ENCODE measurements around the gene CALML6. TPM values are rescaled to one million over a fixed set of nuclear protein-coding genes. Genes with fewer than 3 reads are reported as not detected.
A peak's percentile ranks its signal among the peaks of the same experiment; 100 is the strongest.

CALML6 gene
- total RNA-seq, 4 donors from 2014 or later, result 0.57 TPM; not detected in 3

DNA sequence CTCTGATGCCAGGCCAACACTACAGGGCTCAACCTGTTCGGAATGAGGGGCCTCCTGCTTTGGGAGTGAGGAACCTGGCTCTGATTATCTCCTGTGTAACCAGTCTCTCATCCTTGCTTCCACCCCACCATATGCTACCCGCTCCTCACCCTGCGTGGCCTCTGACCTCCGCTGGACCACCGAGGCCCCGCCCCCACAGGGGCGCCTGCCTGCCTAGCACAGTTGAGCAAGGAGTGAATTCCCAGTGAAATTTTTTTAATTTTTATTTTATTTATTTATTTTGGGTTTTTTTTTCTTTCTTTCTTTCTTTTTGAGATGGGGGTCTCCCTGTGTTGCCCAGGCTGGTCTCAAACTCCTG lies 22.3 kb upstream of the CALML6 start:
- TF ChIP-seq, protein P1, sequence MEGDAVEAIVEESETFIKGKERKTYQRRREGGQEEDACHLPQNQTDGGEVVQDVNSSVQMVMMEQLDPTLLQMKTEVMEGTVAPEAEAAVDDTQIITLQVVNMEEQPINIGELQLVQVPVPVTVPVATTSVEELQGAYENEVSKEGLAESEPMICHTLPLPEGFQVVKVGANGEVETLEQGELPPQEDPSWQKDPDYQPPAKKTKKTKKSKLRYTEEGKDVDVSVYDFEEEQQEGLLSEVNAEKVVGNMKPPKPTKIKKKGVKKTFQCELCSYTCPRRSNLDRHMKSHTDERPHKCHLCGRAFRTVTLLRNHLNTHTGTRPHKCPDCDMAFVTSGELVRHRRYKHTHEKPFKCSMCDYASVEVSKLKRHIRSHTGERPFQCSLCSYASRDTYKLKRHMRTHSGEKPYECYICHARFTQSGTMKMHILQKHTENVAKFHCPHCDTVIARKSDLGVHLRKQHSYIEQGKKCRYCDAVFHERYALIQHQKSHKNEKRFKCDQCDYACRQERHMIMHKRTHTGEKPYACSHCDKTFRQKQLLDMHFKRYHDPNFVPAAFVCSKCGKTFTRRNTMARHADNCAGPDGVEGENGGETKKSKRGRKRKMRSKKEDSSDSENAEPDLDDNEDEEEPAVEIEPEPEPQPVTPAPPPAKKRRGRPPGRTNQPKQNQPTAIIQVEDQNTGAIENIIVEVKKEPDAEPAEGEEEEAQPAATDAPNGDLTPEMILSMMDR (IDR thresholded peaks at IDR 0.05), result no peak
- TF ChIP-seq POLR2A (IDR thresholded peaks at IDR 0.05), result no peak
- Histone ChIP-seq H3K9me3 (no peaks in the 10 kb centered on the region), H3K4me1 (peaks cover 29 to 72% (median 40%) of the 10 kb centered on the region in 3 donors), H3K27ac (peak overlapping the region; percentile 92 to 99 (median 99)), H3K4me3 (peak overlapping the region in 2 of 4 donors; percentile 83 to 95), H3K36me3 (no peaks in the 10 kb centered on the region), H3K27me3 (peaks cover 0 to 15% (median 0%) of the 10 kb centered on the region in 4 donors)
- no peak for DNase-seq
- WGBS, 2 donors, result 30 to 52% methylated on average over 6 to 7 of the region's 7 CpGs
- intact Hi-C loops (cut with DNase I), result loop anchor here (10.0 kb wide), 1 partner anchor 48 kb away; no protein-coding TSS in a partner anchor

DNA sequence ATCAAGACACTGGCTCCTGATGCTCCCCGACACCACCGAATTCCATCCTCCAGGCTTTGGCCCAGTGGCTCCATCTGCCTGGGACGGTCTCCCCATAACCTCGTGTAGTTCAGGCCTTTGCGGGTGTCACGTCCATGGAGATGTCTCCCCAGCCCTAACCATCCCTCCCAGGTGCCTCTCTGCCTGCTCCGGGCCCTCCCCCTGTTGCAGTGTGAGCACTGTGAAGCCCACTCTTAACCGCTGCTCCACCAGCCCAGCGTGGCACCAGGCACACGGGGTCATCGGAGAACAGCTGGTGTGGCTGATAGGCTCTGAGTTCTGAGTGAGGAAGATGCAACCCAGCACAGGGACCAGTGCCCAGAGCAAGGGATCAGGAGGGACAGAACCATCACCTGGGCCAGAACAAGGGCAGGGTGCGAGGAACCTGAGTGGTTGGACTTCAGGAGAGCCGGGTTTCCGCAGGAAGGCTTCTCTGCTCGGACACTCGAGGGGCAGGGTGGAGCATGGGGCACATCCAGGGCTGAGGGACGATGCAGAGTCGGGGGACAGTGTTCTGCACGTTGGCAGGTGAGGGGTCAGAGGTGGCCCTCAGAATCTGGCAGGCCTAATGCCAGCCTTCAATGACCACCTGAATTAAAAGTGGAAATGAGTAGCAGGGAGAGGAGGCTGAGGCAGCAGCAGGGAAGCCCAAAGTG lies 21.6 kb upstream of the CALML6 start:
- Histone ChIP-seq H3K36me3 (no peaks in the 10 kb centered on the region), H3K27ac (peak overlapping the region in 1 of 4 donors; percentile 99), H3K4me1 (peaks cover 24 to 65% (median 33%) of the 10 kb centered on the region in 3 donors), H3K4me3 (no peak overlapping the region), H3K9me3 (no peaks in the 10 kb centered on the region), H3K27me3 (peaks cover 0 to 15% (median 0%) of the 10 kb centered on the region in 4 donors)
- no peak for DNase-seq
- 78 to 91% methylated on average over 13 to 14 of the region's 19 CpGs for WGBS, 2 donors
- intact Hi-C loops (cut with DNase I), result loop anchor here (10.0 kb wide), 1 partner anchor 49 kb away; no protein-coding TSS in a partner anchor
- TF ChIP-seq, protein P1 (IDR thresholded peaks at IDR 0.05), result no peak
- TF ChIP-seq POLR2A (IDR thresholded peaks at IDR 0.05), result no peak

DNA sequence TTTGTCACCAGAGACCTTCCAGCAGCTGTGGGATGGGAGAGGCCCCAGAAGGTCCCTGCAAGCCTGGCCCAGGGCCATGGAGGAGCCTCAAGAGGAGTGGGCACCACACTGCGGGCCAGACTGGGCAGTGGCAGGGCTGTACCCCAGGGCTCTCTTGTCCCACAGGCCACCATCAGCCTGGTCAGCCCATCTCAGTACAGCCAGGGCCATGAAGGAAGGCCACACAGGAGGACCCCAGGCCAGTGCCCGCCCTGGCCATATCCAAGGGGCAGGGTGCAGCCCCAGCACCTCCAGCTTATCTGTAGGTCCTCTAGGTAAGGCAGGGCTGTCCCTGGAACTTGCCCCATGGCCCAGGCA lies 21.1 kb upstream of the CALML6 start:
- Histone ChIP-seq H3K27ac (peak overlapping the region in 1 of 4 donors; percentile 21), H3K36me3 (no peaks in the 10 kb centered on the region), H3K27me3 (peaks cover 0 to 15% (median 0%) of the 10 kb centered on the region in 4 donors), H3K4me3 (no peak overlapping the region), H3K4me1 (peaks cover 24 to 59% (median 28%) of the 10 kb centered on the region in 3 donors), H3K9me3 (no peaks in the 10 kb centered on the region)
- intact Hi-C loops (cut with DNase I), result loop anchor here (10.0 kb wide), 1 partner anchor 49 kb away; no protein-coding TSS in a partner anchor
- no peak for TF ChIP-seq POLR2A (IDR thresholded peaks at IDR 0.05)
- TF ChIP-seq, protein P1 (IDR thresholded peaks at IDR 0.05), result no peak
- 90% methylated on average over 2 of the region's 2 CpGs; no CpG with 5 or more reads in 1 of the 2 donors for WGBS, 2 donors
- no peak for DNase-seq

DNA sequence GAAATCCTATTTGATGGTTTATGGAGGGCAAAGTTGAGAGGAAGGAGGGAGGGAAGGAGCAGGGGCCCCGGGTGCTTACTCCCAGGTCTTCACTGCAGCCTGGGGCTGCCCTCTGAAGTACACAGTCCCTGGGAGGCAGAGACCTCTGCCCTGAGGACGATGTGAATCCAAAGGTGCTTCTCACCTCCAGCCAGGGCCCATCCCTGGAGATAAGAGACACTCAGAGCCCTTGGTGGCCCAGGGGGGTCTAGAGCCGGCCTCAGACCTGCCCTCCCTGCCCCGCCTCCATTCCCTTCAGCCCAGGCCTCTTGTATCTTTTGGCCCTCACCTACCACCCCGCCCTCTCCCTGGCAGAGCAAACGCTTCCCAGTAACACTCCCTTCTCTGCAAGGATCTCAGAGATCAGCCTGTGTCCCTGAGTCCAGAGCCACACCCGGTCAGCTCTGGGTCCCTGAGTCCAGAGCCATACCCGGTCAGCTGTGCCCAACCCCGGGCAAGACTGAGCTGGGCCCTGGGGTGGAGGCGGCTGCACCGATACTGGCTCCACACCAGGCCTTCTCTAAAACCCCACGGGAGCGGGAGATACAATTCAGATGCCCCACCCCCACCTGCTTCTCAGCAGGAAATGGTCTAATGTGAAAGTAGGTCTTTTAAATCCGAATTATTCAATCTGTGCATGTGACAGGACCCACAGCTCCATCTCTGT lies 20.6 kb upstream of the CALML6 start:
- no peak for DNase-seq
- H3K4me3 ChIP-seq, result peak overlapping the region in 2 of 4 donors; percentile 16 to 19
- H3K4me1 ChIP-seq, result peaks cover 24 to 54% (median 24%) of the 10 kb centered on the region in 3 donors

More for the DNA sequence above, 20.6 kb upstream of the CALML6 start:
- 27 to 28% methylated on average over 5 to 8 of the region's 14 CpGs for WGBS, 2 donors
- no peak for TF ChIP-seq POLR2A (IDR thresholded peaks at IDR 0.05)
- TF ChIP-seq, protein P1 (IDR thresholded peaks at IDR 0.05), result no peak
- intact Hi-C loops (cut with DNase I), result loop anchor here (10.0 kb wide), 1 partner anchor 50 kb away; no protein-coding TSS in a partner anchor
- Histone ChIP-seq H3K9me3 (no peaks in the 10 kb centered on the region), H3K36me3 (no peaks in the 10 kb centered on the region), H3K27me3 (peaks cover 0 to 16% (median 0%) of the 10 kb centered on the region in 4 donors), H3K27ac (peak overlapping the region in 2 of 4 donors; percentile 21 to 46)
